Suprapubic skin (tissue), 4 donors: ENCODE data around the gene FKRP. TPM values are rescaled to one million over a fixed set of nuclear protein-coding genes. Genes with fewer than 3 reads are reported as not detected.
A peak's percentile ranks its signal among the peaks of the same experiment; 100 is the strongest.
"Not testable (repeated sequence)": the region's sequence is repeated elsewhere in the genome, so short reads cannot be mapped to it uniquely, and the experiment has no call there.

Experiments
- DNase-seq, 2 donors: peaks; one replicate each; pipeline ENCODE4 v3.0.0-alpha.2; 2019; ENCODE audit warnings: low spot score in 2 of 2
- H3K27ac ChIP-seq: fragments of 200-600 bp; sonication (generic); one replicate; pipeline ENCODE4 v1.5.1; 2019
- H3K27me3 ChIP-seq: fragments of 200-600 bp; sonication (generic); one replicate; pipeline ENCODE4 v1.5.1; 2019
- H3K36me3 ChIP-seq: fragments of 200-600 bp; sonication (generic); one replicate; pipeline ENCODE4 v1.5.1; 2019
- H3K4me1 ChIP-seq: fragments of 200-600 bp; sonication (generic); one replicate; pipeline ENCODE4 v1.5.1; 2019
- H3K4me3 ChIP-seq: fragments of 200-600 bp; sonication (generic); one replicate; pipeline ENCODE4 v1.5.1; 2019; ENCODE audit warnings: mild to moderate bottlenecking
- H3K9me3 ChIP-seq: fragments of 200-600 bp; sonication (generic); one replicate; pipeline ENCODE4 v1.5.1; 2019
- CTCF ChIP-seq, 2 donors: fragments of 200-600 bp in 1 of 2; fragments of 450-650 bp in 1 of 2; sonication (generic) in 1 of 2; IDR thresholded peaks; one replicate each; pipeline ENCODE4 v1.5.1; 2016 to 2019; ENCODE audit warnings: antibody characterized with exemption in 2 of 2, mild to moderate bottlenecking in 1 of 2, moderate library complexity in 1 of 2
- EP300 ChIP-seq: sonication (generic); formaldehyde crosslinking; IDR thresholded peaks from one replicate; pipeline ENCODE4 v1.6.1; 2017; ENCODE audit warnings: antibody characterized with exemption
- POLR2A ChIP-seq, 2 donors: fragments of 450-650 bp; IDR thresholded peaks; one replicate each; pipeline ENCODE4 v1.6.1; 2017; ENCODE audit warnings: antibody characterized with exemption in 2 of 2, mild to moderate bottlenecking in 2 of 2, moderate library complexity in 2 of 2
- POLR2AphosphoS5 ChIP-seq, 3 donors: sonication (generic); formaldehyde crosslinking; IDR thresholded peaks; one replicate each; pipeline ENCODE4 v1.6.1; 2017; ENCODE audit warnings: antibody characterized with exemption in 3 of 3
- WGBS: methylation state at CpG from one replicate; pipeline ENCODE4 v1.1.5; 2018; 5-methylcytosine and 5-hydroxymethylcytosine counted together
- total RNA-seq, 4 donors: library from RNA; depleted of rRNA; stranded (reverse); fragments of >200 nt; gene quantifications; one replicate each; pipeline ENCODE4 v1.1.0, GENCODE V29; 2016

Gene FKRP
- total RNA-seq, 4 donors from 2014 or later: 7.1 to 15.2 (median 7.8) TPM

GRCh38 chr19:46700704-46701103 is 45.2 kb upstream of the FKRP start:
- TF ChIP-seq CTCF (IDR thresholded peaks at IDR 0.05): no peak
- TF ChIP-seq POLR2AphosphoS5 (IDR thresholded peaks at IDR 0.05): no peak
- no peak for TF ChIP-seq EP300
- no peaks in the 10 kb centered on the region for H3K27me3 ChIP-seq
- H3K9me3 ChIP-seq: no peaks in the 10 kb centered on the region
- no peak overlapping the region for H3K4me3 ChIP-seq
- peaks cover 76% of the 10 kb centered on the region for H3K36me3 ChIP-seq
- peaks cover 13% of the 10 kb centered on the region for H3K4me1 ChIP-seq
- WGBS: 88% methylated on average over 13 of the region's 13 CpGs
- no peak overlapping the region for H3K27ac ChIP-seq
- DNase-seq: no peak

GRCh38 chr19:46704379-46705076 is 41.3 kb upstream of the FKRP start:
- Histone ChIP-seq H3K27me3 (no peaks in the 10 kb centered on the region), H3K27ac (no peak overlapping the region), H3K36me3 (peaks cover 84% of the 10 kb centered on the region), H3K9me3 (no peaks in the 10 kb centered on the region), H3K4me1 (no peaks in the 10 kb centered on the region), H3K4me3 (no peak overlapping the region)
- peak in 1 of 2 donors; percentile 87 for DNase-seq
- no peak for TF ChIP-seq POLR2A (IDR thresholded peaks at IDR 0.05)
- TF ChIP-seq EP300: no peak
- TF ChIP-seq CTCF (IDR thresholded peaks at IDR 0.05): peak; percentile 82 to 97
- WGBS: 49% methylated on average over 20 of the region's 21 CpGs

GRCh38 chr19:46710687-46711086 is 35.2 kb upstream of the FKRP start:
- 84% methylated on average over 25 of the region's 25 CpGs for WGBS

GRCh38 chr19:46712768-46713338 is 33.0 kb upstream of the FKRP start:
- H3K4me1 ChIP-seq: peaks cover 36% of the 10 kb centered on the region
- not testable (repeated sequence) for H3K27me3 ChIP-seq, H3K9me3 ChIP-seq, H3K4me3 ChIP-seq, H3K27ac ChIP-seq, DNase-seq
- peaks cover 24% of the 10 kb centered on the region for H3K36me3 ChIP-seq
- WGBS: 86% methylated on average over 6 of the region's 6 CpGs

More at GRCh38 chr19:46710687-46711086, 35.2 kb upstream of the FKRP start:
- no peak for TF ChIP-seq CTCF (IDR thresholded peaks at IDR 0.05)
- no peak for TF ChIP-seq POLR2AphosphoS5 (IDR thresholded peaks at IDR 0.05)
- TF ChIP-seq POLR2A (IDR thresholded peaks at IDR 0.05): no peak
- TF ChIP-seq EP300: no peak
- no peak overlapping the region for H3K4me3 ChIP-seq
- no peaks in the 10 kb centered on the region for H3K27me3 ChIP-seq
- H3K4me1 ChIP-seq: peaks cover 24% of the 10 kb centered on the region
- DNase-seq: no peak
- H3K27ac ChIP-seq: no peak overlapping the region
- H3K9me3 ChIP-seq: no peaks in the 10 kb centered on the region
- H3K36me3 ChIP-seq: peaks cover 46% of the 10 kb centered on the region

- TF ChIP-seq POLR2AphosphoS5 (IDR thresholded peaks at IDR 0.05) (peak in 1 of 3 donors; percentile 46), EP300 (no peak)
- Histone ChIP-seq H3K27ac (peak overlapping the region; percentile 82), H3K9me3 (no peaks in the 10 kb centered on the region), H3K4me1 (peaks cover 43% of the 10 kb centered on the region), H3K27me3 (no peaks in the 10 kb centered on the region), H3K4me3 (peak overlapping the region; percentile 80), H3K36me3 (peaks cover 17% of the 10 kb centered on the region)
- 1% methylated on average over 16 of the region's 39 CpGs for WGBS
- DNase-seq: peak; percentile 98
Measured at GRCh38 chr19:46713781-46714443, 31.9 kb upstream of the FKRP start.

- TF ChIP-seq CTCF (IDR thresholded peaks at IDR 0.05): no peak
- TF ChIP-seq EP300: no peak
- peak in 1 of 3 donors; percentile 27 for TF ChIP-seq POLR2AphosphoS5 (IDR thresholded peaks at IDR 0.05)
- TF ChIP-seq POLR2A (IDR thresholded peaks at IDR 0.05): no peak
- Histone ChIP-seq H3K4me3 (peak overlapping the region; percentile 80), H3K36me3 (peaks cover 10% of the 10 kb centered on the region), H3K9me3 (no peaks in the 10 kb centered on the region), H3K27me3 (no peaks in the 10 kb centered on the region), H3K4me1 (peaks cover 43% of the 10 kb centered on the region), H3K27ac (peak overlapping the region; percentile 82)
- 3% methylated on average over 11 of the region's 12 CpGs for WGBS
- no peak for DNase-seq
Measured at GRCh38 chr19:46714444-46715106, 31.3 kb upstream of the FKRP start.
